A673 (cell line): ENCODE data around the gene OBI1.

Experiments used
- CTCF ChIP-seq: fragments of 300-800, 200-600 bp; sonication (generic); conservative IDR thresholded peaks from 2 replicates; pipeline ENCODE4 v1.5.1; 2017; ENCODE audit warnings: low read depth, mild to moderate bottlenecking, antibody characterized with exemption, low read length, moderate library complexity, mixed read lengths
- EZH2 ChIP-seq: fragments of 200-600 bp; sonication (generic); IDR thresholded peaks from 2 replicates; pipeline ENCODE4 v1.6.1; 2017; ENCODE audit warnings: borderline replicate concordance, low read depth, mild to moderate bottlenecking, mixed read lengths, antibody characterized with exemption, low read length; ENCODE audit not compliant: poor library complexity, severe bottlenecking

GRCh38 chr13:78623132-78623531 lies 35.8 kb downstream of the OBI1 start:
- TF ChIP-seq CTCF (no peak), EZH2 (no peak)
